IMR-90 (cell line): Measurements from ENCODE around the gene BLMH. TPM values are rescaled to one million over a fixed set of nuclear protein-coding genes. Genes with fewer than 3 reads are reported as not detected.

Experiments
- ATAC-seq: fragments of 200-7000 bp; cut with Tn5 transposase; 2 replicates; pipeline ENCODE4 v1.9.1; 2020; ENCODE audit warnings: low read depth, mild to moderate bottlenecking, moderate library complexity
- BruUV-seq: library from RNA; stranded (reverse); fragments of 400-500 nt; replicated peaks from 2 replicates; lab custom pipeline; 2021; lab: Mats Ljungman, UMichigan
- CTCF ChIA-PET: fragments of 300-600 bp; formaldehyde crosslinking; extraction: SDS; loops from one replicate; lab custom pipeline; 2021; ENCODE audit warnings: antibody characterized with exemption; lab: Yijun Ruan, JAX
- POLR2A ChIA-PET: fragments of 300-600 bp; sonication (Branson Sonifier 250); formaldehyde crosslinking; loops from one replicate; lab custom pipeline; 2022; ENCODE audit warnings: antibody characterized with exemption; ENCODE audit not compliant: unreplicated experiment; lab: Charles Lee
- DNase-seq: peaks from one replicate; pipeline ENCODE4 v3.0.0; 2013
- H2AFZ ChIP-seq: replicated peaks from 2 replicates; pipeline ENCODE3; 2013; ENCODE audit warnings: low read length, mild to moderate bottlenecking; ENCODE audit not compliant: poor library complexity
- H2AK5ac ChIP-seq: 2 replicates; pipeline ENCODE4 v1.6.1; 2013; ENCODE audit warnings: low read depth, low read length, inconsistent platforms
- H2AK9ac ChIP-seq: replicated peaks from 2 replicates; pipeline ENCODE3; 2013; ENCODE audit warnings: mild to moderate bottlenecking, low read depth, low read length, moderate library complexity; ENCODE audit not compliant: poor library complexity
- H2BK120ac ChIP-seq: 2 replicates; pipeline ENCODE4 v1.6.1; 2013; ENCODE audit warnings: low read depth, low read length, inconsistent platforms
- H2BK15ac ChIP-seq: 3 replicates; pipeline ENCODE4 v1.6.1; 2013; ENCODE audit warnings: low read depth, low read length, inconsistent platforms
- H2BK20ac ChIP-seq: 2 replicates; pipeline ENCODE4 v1.6.1; 2013; ENCODE audit warnings: low read depth, mild to moderate bottlenecking, inconsistent platforms, low read length, moderate library complexity
- H2BK5ac ChIP-seq: 2 replicates; pipeline ENCODE4 v1.6.1; 2013; ENCODE audit warnings: mild to moderate bottlenecking, low read depth, low read length, inconsistent platforms; ENCODE audit not compliant: poor library complexity, severe bottlenecking
- H3K14ac ChIP-seq: replicated peaks from 2 replicates; pipeline ENCODE4 v1.6.1; 2013; ENCODE audit warnings: low read depth, low read length, inconsistent platforms
- H3K18ac ChIP-seq: 2 replicates; pipeline ENCODE4 v1.6.1; 2013; ENCODE audit warnings: low read depth, low read length, control low read depth
- H3K23ac ChIP-seq: 2 replicates; pipeline ENCODE4 v1.6.1; 2013; ENCODE audit warnings: low read depth, low read length, inconsistent platforms
- H3K27ac ChIP-seq: 2 replicates; pipeline ENCODE4 v1.5.1; 2013; ENCODE audit warnings: mild to moderate bottlenecking, control low read depth, low read length; ENCODE audit not compliant: insufficient read depth
- H3K27me3 ChIP-seq: 2 replicates; pipeline ENCODE4 v1.6.1; 2013; ENCODE audit warnings: low read length; ENCODE audit not compliant: control insufficient read depth, insufficient read depth
- H3K36me3 ChIP-seq: 2 replicates; pipeline ENCODE4 v1.6.1; 2013; ENCODE audit warnings: low read length, mixed read lengths; ENCODE audit not compliant: control insufficient read depth, insufficient read depth
- H3K4ac ChIP-seq: 2 replicates; pipeline ENCODE4 v1.6.1; 2013; ENCODE audit warnings: low read depth, low read length, inconsistent platforms
- H3K4me1 ChIP-seq: 2 replicates; pipeline ENCODE4 v1.6.1; 2013; ENCODE audit warnings: low read length, mixed read lengths; ENCODE audit not compliant: control insufficient read depth, insufficient read depth
- H3K4me2 ChIP-seq: 2 replicates; pipeline ENCODE4 v1.6.1; 2013; ENCODE audit warnings: low read depth, mild to moderate bottlenecking, control low read depth, low read length, moderate library complexity
- H3K4me3 ChIP-seq: 2 replicates; pipeline ENCODE4 v1.5.1; 2013; ENCODE audit warnings: low read depth, mild to moderate bottlenecking, control low read depth, low read length, moderate library complexity; ENCODE audit not compliant: insufficient read depth
- H3K56ac ChIP-seq: 2 replicates; pipeline ENCODE4 v1.6.1; 2013; ENCODE audit warnings: low read length, inconsistent platforms; ENCODE audit not compliant: insufficient read depth; ENCODE audit errors: extremely low read depth
- H3K79me1 ChIP-seq, 2 experiments: 2 replicates each; pipeline ENCODE4 v1.6.1; 2013; ENCODE audit warnings: low read length in 2 of 2, inconsistent platforms in 1 of 2, low read depth in 1 of 2
- H3K9ac ChIP-seq: 2 replicates; pipeline ENCODE4 v1.6.1; 2013; ENCODE audit warnings: low read depth, low read length, control low read depth
- H3K9me1 ChIP-seq: 2 replicates; pipeline ENCODE4 v1.6.1; 2013; ENCODE audit warnings: low read length, inconsistent platforms; ENCODE audit not compliant: insufficient read depth
- H3K9me3 ChIP-seq: 2 replicates; pipeline ENCODE4 v1.6.1; 2013; ENCODE audit warnings: low read length; ENCODE audit not compliant: control insufficient read depth, insufficient read depth
- H4K20me1 ChIP-seq: 2 replicates; pipeline ENCODE4 v1.6.1; 2013; ENCODE audit warnings: low read length, inconsistent platforms; ENCODE audit not compliant: insufficient read depth
- H4K5ac ChIP-seq: 2 replicates; pipeline ENCODE4 v1.6.1; 2013; ENCODE audit warnings: mild to moderate bottlenecking, low read depth, low read length, control low read depth
- H4K8ac ChIP-seq, 2 experiments: 2 replicates each; pipeline ENCODE4 v1.6.1; 2013; ENCODE audit warnings: low read depth in 2 of 2, low read length in 2 of 2, control low read depth in 1 of 2, inconsistent platforms in 1 of 2
- H4K91ac ChIP-seq: 2 replicates; pipeline ENCODE4 v1.6.1; 2013; ENCODE audit warnings: low read depth, low read length, inconsistent platforms; ENCODE audit not compliant: insufficient read depth
- BHLHE40 ChIP-seq: fragments of 150-350 bp; IDR thresholded peaks from 2 replicates; pipeline ENCODE4 v1.6.1; 2016; ENCODE audit warnings: mild to moderate bottlenecking, low read depth, low read length
- CEBPB ChIP-seq: IDR thresholded peaks from 2 replicates; pipeline ENCODE4 v1.6.1; 2012; ENCODE audit warnings: low read depth, low read length, improper control_type of control experiment
- CHD1 ChIP-seq: IDR thresholded peaks from 2 replicates; pipeline ENCODE4 v1.6.1; 2012; ENCODE audit warnings: low read depth, low read length, improper control_type of control experiment
- FOS ChIP-seq: fragments of 150-350 bp; IDR thresholded peaks from 2 replicates; pipeline ENCODE4 v1.6.1; 2016; ENCODE audit warnings: low read depth, low read length
- MAFK ChIP-seq: IDR thresholded peaks from 2 replicates; pipeline ENCODE4 v1.6.1; 2012; ENCODE audit warnings: low read depth, low read length, improper control_type of control experiment
- MAZ ChIP-seq: IDR thresholded peaks from 2 replicates; pipeline ENCODE4 v1.6.1; 2012; ENCODE audit warnings: low read depth, mild to moderate bottlenecking, low read length, improper control_type of control experiment, moderate library complexity, borderline replicate concordance
- MXI1 ChIP-seq: IDR thresholded peaks from 2 replicates; pipeline ENCODE4 v1.6.1; 2012; ENCODE audit warnings: low read depth, mild to moderate bottlenecking, low read length, moderate library complexity, borderline replicate concordance
- NFE2L2 ChIP-seq: fragments of 150-350 bp; IDR thresholded peaks from 2 replicates; pipeline ENCODE4 v1.6.1; 2016; ENCODE audit warnings: low read depth, mild to moderate bottlenecking, low read length
- POLR2A ChIP-seq: IDR thresholded peaks from 2 replicates; pipeline ENCODE4 v1.6.1; 2012; ENCODE audit warnings: mild to moderate bottlenecking, low read depth, low read length
- RAD21 ChIP-seq: IDR thresholded peaks from 2 replicates; pipeline ENCODE4 v1.6.1; 2012; ENCODE audit warnings: low read length, improper control_type of control experiment
- RCOR1 ChIP-seq: IDR thresholded peaks from 2 replicates; pipeline ENCODE4 v1.6.1; 2012; ENCODE audit warnings: mild to moderate bottlenecking, low read length, improper control_type of control experiment; ENCODE audit not compliant: insufficient replicate concordance
- RFX5 ChIP-seq: IDR thresholded peaks from 2 replicates; pipeline ENCODE4 v1.8.0; 2012; ENCODE audit warnings: low read depth, mild to moderate bottlenecking, low read length, moderate library complexity
- USF2 ChIP-seq: fragments of 150-350 bp; IDR thresholded peaks from 2 replicates; pipeline ENCODE4 v1.6.1; 2017; ENCODE audit warnings: mild to moderate bottlenecking, antibody characterized with exemption, low read length, low read depth
- WGBS, 2 experiments: methylation state at CpG; one replicate each; pipeline versions ENCODE4 v1.1.5 to v1.1.7; 2013; ENCODE audit warnings: missing lambda C conversion rate in 2 of 2; ENCODE audit not compliant: insufficient read length in 1 of 2; ENCODE audit errors: extremely low coverage in 2 of 2; 5-methylcytosine and 5-hydroxymethylcytosine counted together
- dilution Hi-C: fragments of 300-500 bp; cut with HindIII; formaldehyde crosslinking; loops from one replicate; pipeline ENCODE4 v1.14.3; 2018; ENCODE audit warnings: low sequenced_read_pairs; ENCODE audit not compliant: unreplicated experiment
- in situ Hi-C: fragments of 300-500 bp; cut with MboI; formaldehyde crosslinking; loops from 3 replicates; pipeline ENCODE4 v1.14.3; 2019; ENCODE audit warnings: low sequenced_read_pairs, inconsistent platforms, mixed read lengths
- intact Hi-C: fragments of 100-400 bp; cut with micrococcal nuclease; formaldehyde crosslinking; loops from 2 replicates; pipeline ENCODE4 v1.10.0; 2022
- polyA plus RNA-seq, 3 experiments: library from polyadenylated mRNA; depleted of rRNA; stranded (reverse); fragments of >200 nt; gene quantifications; 2 replicates each; pipeline ENCODE4 v1.2.3, GENCODE V29; 2012; ENCODE audit warnings: low replicate concordance in 1 of 3
- total RNA-seq: library from RNA; depleted of rRNA; stranded (reverse); fragments of >200 nt; gene quantifications from 2 replicates; pipeline ENCODE4 v1.2.3, GENCODE V29; 2012
- TF ChIP-seq, protein P1 (sequence below): conservative IDR thresholded peaks from 2 replicates; pipeline ENCODE4 v1.5.1; 2012; ENCODE audit warnings: mild to moderate bottlenecking, low read depth, low read length, improper control_type of control experiment
- TF ChIP-seq, protein P2 (sequence below): fragments of 150-350 bp; IDR thresholded peaks from 2 replicates; pipeline ENCODE4 v1.6.1; 2016; ENCODE audit warnings: low read depth, mild to moderate bottlenecking, low read length, moderate library complexity, borderline replicate concordance

BLMH gene
- total and polyA plus RNA-seq, 2 of the 4 experiments (the other 2 are of a cell fraction) = 17.3 to 20.8 TPM

DNA sequence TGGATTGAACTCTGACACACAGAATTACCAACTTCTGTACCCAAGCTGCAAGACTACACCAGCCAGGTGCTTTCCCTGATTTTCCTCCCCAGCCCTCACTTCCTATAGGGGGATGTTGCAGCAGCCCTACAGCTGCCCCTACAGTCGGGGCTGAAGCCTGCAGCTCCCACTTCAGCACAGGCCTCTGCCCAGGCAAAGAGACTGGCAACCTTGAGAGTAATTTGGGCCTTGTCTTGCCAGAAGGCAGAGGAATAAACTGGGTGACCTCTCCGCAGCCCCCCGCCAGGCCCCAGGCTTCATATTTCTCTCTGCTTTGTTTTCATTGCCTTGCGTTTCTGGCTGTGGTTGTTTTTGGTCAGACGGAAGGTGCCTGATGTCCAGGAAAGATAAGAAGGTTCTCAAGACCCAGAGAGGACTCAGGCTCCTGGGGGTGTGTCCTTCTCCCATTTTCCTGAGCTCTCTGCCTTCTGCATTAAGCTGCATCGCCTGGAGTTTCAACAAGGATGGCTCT, 88.2 kb downstream of the BLMH start:
- ATAC-seq = no peak
- Histone ChIP-seq H4K20me1 (no peaks in the 10 kb centered on the region), H3K36me3 (no peaks in the 10 kb centered on the region), H3K27ac (no peak overlapping the region), H3K18ac (no peak overlapping the region), H2AFZ (no peak overlapping the region), H3K14ac (no peak overlapping the region), H2BK120ac (no peak overlapping the region), H3K23ac (no peak overlapping the region), H3K4me2 (no peak overlapping the region), H3K56ac (no peak overlapping the region), H3K4ac (no peak overlapping the region), H3K4me3 (no peak overlapping the region), H3K4me1 (no peaks in the 10 kb centered on the region), H3K79me1 (no peaks in the 10 kb centered on the region), H4K8ac (no peak overlapping the region), H4K5ac (no peak overlapping the region), H2BK15ac (no peak overlapping the region), H4K91ac (no peak overlapping the region), H2BK20ac (no peak overlapping the region), H2AK5ac (no peak overlapping the region), H3K27me3 (peaks cover 17% of the 10 kb centered on the region), H3K9me1 (peaks cover 3% of the 10 kb centered on the region; the same call in 1 of the 2 replicates), H2AK9ac (no peak overlapping the region), H2BK5ac (no peak overlapping the region), H3K9ac (no peak overlapping the region), H3K9me3 (no peaks in the 10 kb centered on the region)
- ChIA-PET CTCF (no interaction called here), POLR2A (no interaction called here)
- WGBS, 2 experiments = 70% methylated on average over 2 of the region's 6 CpGs; no CpG with 5 or more reads in 1 of the 2 experiments
- no TSS peak for BruUV-seq
- intact Hi-C loops = no loop called here
- in situ Hi-C loops = no loop called here
- no peak for TF ChIP-seq RCOR1
- TF ChIP-seq, protein P1, sequence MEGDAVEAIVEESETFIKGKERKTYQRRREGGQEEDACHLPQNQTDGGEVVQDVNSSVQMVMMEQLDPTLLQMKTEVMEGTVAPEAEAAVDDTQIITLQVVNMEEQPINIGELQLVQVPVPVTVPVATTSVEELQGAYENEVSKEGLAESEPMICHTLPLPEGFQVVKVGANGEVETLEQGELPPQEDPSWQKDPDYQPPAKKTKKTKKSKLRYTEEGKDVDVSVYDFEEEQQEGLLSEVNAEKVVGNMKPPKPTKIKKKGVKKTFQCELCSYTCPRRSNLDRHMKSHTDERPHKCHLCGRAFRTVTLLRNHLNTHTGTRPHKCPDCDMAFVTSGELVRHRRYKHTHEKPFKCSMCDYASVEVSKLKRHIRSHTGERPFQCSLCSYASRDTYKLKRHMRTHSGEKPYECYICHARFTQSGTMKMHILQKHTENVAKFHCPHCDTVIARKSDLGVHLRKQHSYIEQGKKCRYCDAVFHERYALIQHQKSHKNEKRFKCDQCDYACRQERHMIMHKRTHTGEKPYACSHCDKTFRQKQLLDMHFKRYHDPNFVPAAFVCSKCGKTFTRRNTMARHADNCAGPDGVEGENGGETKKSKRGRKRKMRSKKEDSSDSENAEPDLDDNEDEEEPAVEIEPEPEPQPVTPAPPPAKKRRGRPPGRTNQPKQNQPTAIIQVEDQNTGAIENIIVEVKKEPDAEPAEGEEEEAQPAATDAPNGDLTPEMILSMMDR = no peak
- no peak for TF ChIP-seq FOS
- no peak for TF ChIP-seq POLR2A
- no peak for TF ChIP-seq MAZ
- no peak for TF ChIP-seq BHLHE40
- TF ChIP-seq CHD1 = no peak
- no peak for TF ChIP-seq NFE2L2
- no peak for TF ChIP-seq USF2
- TF ChIP-seq RFX5 = no peak
- no peak for TF ChIP-seq MXI1
- no peak for TF ChIP-seq MAFK
- TF ChIP-seq CEBPB = no peak
- TF ChIP-seq, protein P2, sequence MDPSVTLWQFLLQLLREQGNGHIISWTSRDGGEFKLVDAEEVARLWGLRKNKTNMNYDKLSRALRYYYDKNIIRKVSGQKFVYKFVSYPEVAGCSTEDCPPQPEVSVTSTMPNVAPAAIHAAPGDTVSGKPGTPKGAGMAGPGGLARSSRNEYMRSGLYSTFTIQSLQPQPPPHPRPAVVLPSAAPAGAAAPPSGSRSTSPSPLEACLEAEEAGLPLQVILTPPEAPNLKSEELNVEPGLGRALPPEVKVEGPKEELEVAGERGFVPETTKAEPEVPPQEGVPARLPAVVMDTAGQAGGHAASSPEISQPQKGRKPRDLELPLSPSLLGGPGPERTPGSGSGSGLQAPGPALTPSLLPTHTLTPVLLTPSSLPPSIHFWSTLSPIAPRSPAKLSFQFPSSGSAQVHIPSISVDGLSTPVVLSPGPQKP = no peak
- no peak for TF ChIP-seq RAD21
- DNase-seq = no peak
- dilution Hi-C loops = no loop called here
